ENCODE results near the gene ZNF230.
A peak's percentile ranks its signal among the peaks of the same experiment; 100 is the strongest.

ZNF230 gene
- long read RNA-seq, donor 1, full-length matches to known transcripts: 4 of 4 reads
- long read RNA-seq, donor 1, partial matches to known transcripts: 0 of 4 reads
- long read RNA-seq, donor 1, other reads (novel, unspliced or antisense): 0 of 4 reads
- long read RNA-seq, donor 2, full-length matches to known transcripts: 1 of 1 reads
- long read RNA-seq, donor 2, partial matches to known transcripts: 0 of 1 reads
- long read RNA-seq, donor 2, other reads (novel, unspliced or antisense): 0 of 1 reads
- long read RNA-seq, donor 3, full-length matches to known transcripts: 2 of 2 reads
- long read RNA-seq, donor 3, partial matches to known transcripts: 0 of 2 reads
- long read RNA-seq, donor 3, other reads (novel, unspliced or antisense): 0 of 2 reads
- long read RNA-seq, donor 4, full-length matches to known transcripts: 2 of 2 reads
- long read RNA-seq, donor 4, partial matches to known transcripts: 0 of 2 reads
- long read RNA-seq, donor 4, other reads (novel, unspliced or antisense): 0 of 2 reads
- long read RNA-seq, donor 5: 0 reads
- long read RNA-seq, donor 6, full-length matches to known transcripts: 1 of 1 reads
- long read RNA-seq, donor 6, partial matches to known transcripts: 0 of 1 reads
- long read RNA-seq, donor 6, other reads (novel, unspliced or antisense): 0 of 1 reads
- long read RNA-seq, donor 7: 0 reads
- long read RNA-seq, donor 8, partial matches to known transcripts: 0 of 1 reads
- long read RNA-seq, donor 8, other reads (novel, unspliced or antisense): 0 of 1 reads

DNA sequence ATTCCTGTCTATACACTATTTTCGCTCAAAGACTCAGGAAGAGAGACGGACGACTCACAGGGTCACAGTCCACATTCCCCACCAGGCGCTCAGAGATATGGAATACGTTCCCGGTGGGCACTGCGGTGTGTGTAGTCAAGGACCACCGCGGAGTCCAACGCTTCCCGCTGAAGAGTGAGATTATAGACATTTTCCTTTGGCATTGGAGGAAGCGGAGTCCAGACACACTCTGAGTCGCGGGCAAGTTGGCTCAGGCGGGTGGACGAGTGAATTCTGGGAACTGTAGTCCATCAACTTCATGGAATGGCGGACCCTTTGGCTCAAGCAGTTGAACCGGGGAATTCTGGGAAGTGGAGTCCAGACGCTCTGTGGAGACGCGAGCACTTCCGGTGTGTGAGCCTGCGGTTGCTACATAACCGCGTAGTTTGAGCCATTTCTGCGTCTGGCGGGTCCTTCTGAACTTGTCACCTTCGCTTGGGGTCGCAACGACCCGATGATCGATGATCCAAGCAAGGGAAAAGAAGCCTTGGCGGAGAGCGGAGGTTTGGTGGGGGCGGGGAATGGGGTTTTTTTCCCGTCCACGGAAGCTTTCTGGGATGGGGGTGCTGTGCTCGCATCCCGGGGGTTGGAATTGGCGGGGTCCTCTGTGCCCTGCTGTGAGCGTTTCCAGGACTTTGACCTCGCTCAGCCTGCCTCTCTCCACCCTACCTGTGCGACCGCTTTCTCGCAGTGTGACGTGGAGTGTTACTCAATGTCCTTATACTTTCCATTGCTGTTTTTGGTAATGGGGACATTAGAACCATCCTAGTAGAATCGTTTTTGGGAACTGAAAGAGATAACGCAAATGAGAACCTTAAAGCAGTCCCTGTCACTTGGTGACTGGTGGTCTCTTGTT, at the start of gene ZNF230:
ZNF230 (plus strand) TSS at position 392 of the 895 bp plus-strand sequence. CDS start 4,122 bp downstream, outside the sequence.
- peak; percentile 76 for DNase-seq

- no peak for DNase-seq
These were observed 45.9 kb upstream of the ZNF230 start for GRCh38 chr19:43956827-43957226.

GRCh38 chr19:43957891-43958290, 44.9 kb upstream of the ZNF230 start:
- DNase-seq: no peak

GRCh38 chr19:43960411-43960810, 42.3 kb upstream of the ZNF230 start:
- DNase-seq: no peak

DNA sequence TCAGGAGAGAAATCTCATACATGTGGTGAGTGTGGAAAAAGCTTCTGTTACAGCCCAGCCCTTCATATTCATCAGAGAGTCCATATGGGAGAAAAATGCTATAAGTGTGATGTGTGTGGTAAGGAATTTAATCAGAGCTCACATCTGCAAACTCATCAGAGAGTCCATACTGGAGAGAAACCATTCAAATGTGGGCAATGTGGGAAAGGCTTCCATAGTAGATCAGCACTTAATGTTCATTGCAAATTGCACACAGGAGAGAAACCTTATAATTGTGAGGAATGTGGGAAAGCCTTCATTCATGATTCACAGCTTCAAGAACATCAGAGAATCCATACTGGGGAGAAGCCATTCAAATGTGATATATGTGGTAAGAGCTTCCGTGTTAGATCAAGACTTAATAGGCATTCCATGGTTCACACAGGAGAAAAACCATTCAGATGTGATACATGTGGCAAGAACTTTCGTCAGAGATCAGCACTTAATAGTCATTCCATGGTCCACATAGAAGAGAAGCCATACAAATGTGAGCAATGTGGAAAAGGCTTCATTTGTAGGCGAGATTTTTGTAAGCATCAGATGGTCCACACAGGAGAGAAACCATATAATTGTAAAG, 36.6 kb upstream of the ZNF230 start:
- no peak for DNase-seq

GRCh38 chr19:43976732-43977131, 26.0 kb upstream of the ZNF230 start:
- DNase-seq: no peak

DNA sequence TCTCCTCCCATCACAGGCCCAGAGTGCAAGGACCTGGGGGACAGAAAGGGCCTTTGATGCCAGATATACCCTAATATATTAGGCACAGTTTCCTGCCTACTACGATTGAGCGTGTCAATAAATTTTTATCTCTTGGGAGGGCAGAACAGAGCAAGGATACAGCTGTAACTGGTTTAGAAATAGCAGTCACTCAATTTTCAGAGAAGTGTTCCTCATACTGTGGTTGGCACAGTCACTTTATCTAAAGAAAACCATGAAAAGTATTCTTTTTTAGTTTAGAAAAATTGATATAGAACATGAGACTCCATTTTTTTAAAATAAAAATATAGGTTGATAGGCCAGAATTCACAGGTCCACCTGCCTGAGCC, 19.2 kb upstream of the ZNF230 start:
- DNase-seq: no peak

DNA sequence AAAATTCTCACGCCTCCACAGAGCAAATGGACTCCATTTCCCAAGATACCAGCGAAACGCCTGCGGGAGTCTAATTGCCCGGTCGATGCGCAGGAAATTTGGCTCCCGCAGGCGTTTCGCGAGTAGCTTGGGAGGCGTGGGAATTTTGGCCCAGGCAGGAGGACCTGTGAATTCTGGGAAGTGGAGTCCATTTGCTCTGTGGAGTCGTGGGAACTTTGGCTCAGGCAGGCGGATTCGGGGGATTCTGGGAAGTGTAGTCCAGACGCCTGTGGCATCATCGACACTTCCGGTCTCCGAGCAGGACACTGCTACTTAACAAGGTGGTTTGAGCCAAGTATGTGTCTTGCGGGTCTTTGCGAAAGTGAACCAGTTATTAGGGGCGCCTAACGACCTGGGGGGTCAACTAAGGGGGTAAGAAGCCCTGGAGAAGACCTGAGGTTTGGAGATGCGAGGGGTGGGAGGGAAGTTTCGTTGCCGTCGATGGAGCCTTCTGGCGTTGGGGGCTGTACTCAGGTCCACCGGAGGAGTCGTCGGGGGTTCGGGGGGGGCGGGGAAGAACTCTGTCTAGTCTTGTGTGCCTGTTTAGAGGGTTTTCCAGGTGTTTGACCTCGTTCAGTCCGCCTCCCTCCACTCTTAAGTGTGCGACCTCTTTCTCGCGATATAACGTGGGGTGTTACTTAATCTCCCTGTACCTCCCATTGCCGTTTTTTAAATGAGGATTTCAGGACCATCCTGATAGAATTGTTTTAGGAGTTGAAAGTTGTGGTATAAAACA, 18.7 kb upstream of the ZNF230 start, which contains the start of gene ZNF155:
ZNF155 (plus strand) TSS at position 277 of the 775 bp plus-strand sequence. CDS start 4,356 bp downstream, outside the sequence.
- peak; percentile 80 for DNase-seq

DNA sequence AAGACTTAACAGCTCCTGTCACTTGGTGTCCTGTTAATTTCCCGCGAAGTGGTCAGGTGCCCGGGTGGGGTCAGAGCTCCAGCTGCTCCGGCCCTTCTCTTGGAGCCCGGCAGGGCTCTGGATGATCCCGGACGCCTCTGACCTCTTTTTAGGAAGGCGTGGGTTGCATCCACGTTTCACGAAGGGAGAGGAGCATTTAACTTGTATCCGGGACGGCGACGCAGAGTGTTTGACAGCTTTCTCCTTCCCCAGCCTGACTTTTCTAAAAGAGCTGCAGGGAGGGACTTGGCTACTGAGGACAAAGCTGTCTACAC, 18.1 kb upstream of the ZNF230 start:
- DNase-seq: peak; percentile 49

- no peak for DNase-seq
These were observed 5.0 kb upstream of the ZNF230 start for GRCh38 chr19:43997631-43998290.

DNA sequence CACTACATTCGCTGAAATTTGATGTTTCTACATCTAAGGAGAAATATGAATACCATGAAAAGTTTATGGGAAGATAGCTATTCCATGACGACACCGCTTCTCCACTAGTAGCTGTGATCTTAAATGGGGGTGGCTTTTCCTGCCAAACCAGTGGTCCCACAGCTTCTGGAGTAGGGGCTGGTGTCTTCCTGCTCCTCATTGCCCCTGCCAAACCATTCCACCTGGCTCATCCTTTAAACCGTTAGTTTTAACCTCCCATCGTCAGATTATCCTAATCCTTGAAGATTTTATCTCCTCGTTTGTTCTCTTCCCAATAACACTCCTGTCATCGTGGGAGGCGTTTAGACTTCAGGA, 568 bp upstream of the ZNF230 start:
- no peak for DNase-seq

DNA sequence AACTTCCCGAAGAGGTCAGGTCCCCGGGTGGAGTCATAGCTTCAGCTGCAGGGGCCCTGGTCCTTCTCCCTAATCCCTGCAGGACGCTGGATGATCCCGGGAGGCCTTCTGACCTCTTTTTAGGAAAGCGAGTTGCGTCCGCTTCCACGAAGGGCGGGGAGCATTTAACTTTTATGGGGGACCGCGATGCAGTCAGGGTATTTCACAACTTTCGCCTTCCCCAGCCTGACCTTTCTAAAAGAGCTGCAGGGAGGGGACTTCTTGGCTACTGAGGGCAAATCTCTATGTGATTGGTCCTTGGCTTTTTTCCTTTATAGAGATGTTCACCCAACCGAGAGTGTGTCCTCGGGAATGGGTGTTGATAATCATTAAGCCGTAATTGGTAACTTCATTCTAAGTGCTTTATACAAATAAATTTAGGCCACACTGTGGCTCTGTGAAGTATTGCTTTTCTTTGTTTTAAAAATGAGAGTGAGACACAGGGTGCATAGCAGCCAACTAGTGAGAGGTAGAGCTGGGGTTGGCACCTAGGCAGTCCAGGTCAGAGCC, 778 bp downstream of the ZNF230 start:
- no peak for DNase-seq

DNA sequence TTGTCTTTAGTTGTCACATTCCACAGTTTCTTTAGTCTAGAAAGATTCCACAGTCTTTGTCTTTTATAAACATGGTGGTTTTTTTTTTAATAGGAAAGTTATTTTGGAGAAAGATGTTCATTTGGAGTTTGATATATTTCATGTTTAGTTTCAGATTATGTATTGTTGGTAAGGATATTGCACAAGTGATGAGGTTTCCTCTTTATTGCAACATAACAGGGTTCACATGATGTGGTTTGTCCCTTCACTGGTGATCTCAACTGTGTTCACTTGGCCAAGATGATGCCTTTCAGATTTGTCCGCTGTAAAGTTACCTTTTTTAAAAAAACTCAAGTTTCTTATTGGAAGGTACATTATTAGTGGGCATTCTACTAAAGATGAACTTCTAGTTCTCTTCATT, 3.2 kb downstream of the ZNF230 start:
- no peak for DNase-seq

DNA sequence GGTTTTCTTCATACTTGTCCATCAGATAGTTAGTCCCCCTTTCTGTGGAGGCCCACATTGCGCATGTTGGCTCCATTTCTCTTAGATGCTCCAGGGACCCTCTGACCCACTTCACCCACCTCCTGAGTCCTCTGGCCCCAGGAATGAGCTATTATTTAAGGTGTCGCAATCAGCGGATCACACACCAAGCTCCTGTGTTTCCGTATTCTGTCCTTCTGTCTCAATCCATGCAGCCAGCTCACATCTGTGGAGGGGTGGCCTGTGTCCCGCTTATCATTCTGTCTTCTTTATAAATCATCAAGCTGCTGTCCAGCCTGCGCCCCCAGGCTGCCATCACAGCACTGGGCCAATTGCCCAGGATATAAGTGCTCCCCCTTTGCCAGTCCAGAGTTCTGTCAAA, 4.7 kb downstream of the ZNF230 start:
- DNase-seq: no peak

DNA sequence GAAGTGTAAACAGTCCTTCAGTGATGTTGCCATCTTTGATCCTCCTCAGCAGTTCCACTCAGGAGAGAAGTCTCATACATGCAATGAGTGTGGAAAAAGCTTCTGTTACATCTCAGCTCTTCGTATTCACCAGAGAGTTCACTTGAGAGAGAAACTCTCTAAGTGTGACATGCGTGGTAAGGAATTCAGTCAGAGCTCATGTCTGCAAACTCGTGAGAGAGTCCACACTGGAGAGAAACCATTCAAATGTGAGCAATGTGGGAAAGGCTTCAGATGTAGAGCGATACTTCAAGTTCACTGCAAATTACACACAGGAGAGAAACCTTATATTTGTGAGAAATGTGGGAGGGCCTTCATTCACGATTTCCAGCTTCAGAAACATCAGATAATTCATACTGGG, 7.7 kb downstream of the ZNF230 start:
- no peak for DNase-seq

GRCh38 chr19:44019498-44019897, 16.7 kb downstream of the ZNF230 start:
- DNase-seq: no peak

- no peak for DNase-seq
These were observed 18.5 kb downstream of the ZNF230 start for GRCh38 chr19:44021221-44021620.

DNA sequence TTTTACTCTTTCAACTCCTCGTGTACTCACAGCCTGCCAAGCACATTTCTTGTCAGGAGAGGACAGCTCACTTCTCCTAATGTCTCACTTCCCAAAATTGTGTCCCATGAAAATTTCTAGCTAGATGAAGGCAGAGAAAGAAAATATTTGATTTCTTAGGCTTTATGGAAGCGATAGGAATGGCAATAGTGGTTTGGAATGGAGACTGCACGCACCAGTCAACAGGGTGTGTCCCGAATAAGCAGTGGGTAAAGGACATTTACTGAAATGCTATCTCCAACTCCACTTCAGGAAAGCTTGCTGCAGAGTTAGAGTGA, 22.1 kb downstream of the ZNF230 start:
- DNase-seq: no peak

GRCh38 chr19:44025217-44025936, 22.6 kb downstream of the ZNF230 start, which contains the start of gene ZNF222:
ZNF222 (plus strand) TSS chr19:44025379; CDS start chr19:44025437, 58 bp downstream.
- peak; percentile 74 for DNase-seq

DNA sequence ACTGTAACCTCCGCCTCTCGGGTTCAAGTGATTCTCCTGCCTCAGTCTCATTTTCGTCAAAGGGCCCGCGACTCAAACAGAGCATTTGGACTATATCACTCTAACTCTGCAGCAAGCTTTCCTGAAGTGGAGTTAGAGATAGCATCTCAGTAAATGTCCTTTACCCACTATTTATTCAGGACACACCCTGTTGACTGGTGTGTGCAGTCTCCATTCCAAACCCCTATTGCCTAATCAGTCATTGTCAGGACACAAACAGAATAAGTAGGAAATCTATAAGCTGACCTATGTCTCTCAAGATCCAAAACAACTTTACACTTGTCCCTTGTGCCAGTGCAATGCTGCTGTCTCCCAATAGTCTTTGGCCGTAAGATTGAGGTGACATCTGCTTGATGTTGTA, 23.9 kb downstream of the ZNF230 start:
- no peak for DNase-seq
